PFSK-1 (cell line): ENCODE data around the gene UBE2D1.

ENCODE experiments used
- POLR2AphosphoS5 ChIP-seq: IDR thresholded peaks from 2 replicates; pipeline ENCODE4 v1.6.1; 2012; ENCODE audit warnings: low read depth, mild to moderate bottlenecking, control low read depth, low read length, moderate library complexity
- REST ChIP-seq, 2 experiments: IDR thresholded peaks; 2 replicates each; pipeline versions ENCODE4 v1.6.1 to v1.8.0; 2011 to 2012; ENCODE audit warnings: low read depth in 2 of 2, low read length in 2 of 2, control low read depth in 1 of 2, inconsistent platforms in 1 of 2, mild to moderate bottlenecking in 1 of 2, moderate library complexity in 1 of 2; ENCODE audit not compliant: insufficient read depth in 1 of 2

- TF ChIP-seq POLR2AphosphoS5 (no peak), REST (IDR thresholded peaks at IDR 0.05; ENCODE audit: insufficient read depth in 1 of 2, low read depth in 2 of 2, low read length in 2 of 2) (no peak)
Observed at GRCh38 chr10:58397830-58398229, 63.0 kb downstream of the UBE2D1 start.
